H1 (cell line): Measurements from ENCODE around the gene COMT. TPM values are rescaled to one million over a fixed set of nuclear protein-coding genes. Genes with fewer than 3 reads are reported as not detected.

ENCODE experiments used
- CTCF ChIA-PET: fragments of 300-600 bp; sonication (Branson Sonifier 250); formaldehyde crosslinking; loops from one replicate; lab custom pipeline; 2021; ENCODE audit not compliant: partially characterized antibody; lab: Charles Lee
- POLR2A ChIA-PET: fragments of 300-600 bp; sonication (Branson Sonifier 250); formaldehyde crosslinking; loops from one replicate; lab custom pipeline; 2021; ENCODE audit warnings: inconsistent platforms; ENCODE audit not compliant: partially characterized antibody; lab: Charles Lee
- DNase-seq, 2 experiments: peaks; one replicate each; pipeline versions ENCODE4 v3.0.0 to v3.0.0-alpha.2; 2010 to 2022; ENCODE audit warnings: low spot score in 2 of 2, low read depth in 1 of 2, mixed read lengths in 1 of 2
- FAIRE-seq: peaks from 2 replicates; lab custom pipeline; 2011; peaks lifted over from hg19 to GRCh38; lab: Jason Lieb, UNC
- H2AFZ ChIP-seq: 2 replicates; pipeline ENCODE4 v1.8.1; 2012; ENCODE audit warnings: low read length, inconsistent platforms
- H2AK5ac ChIP-seq: 2 replicates; pipeline ENCODE4 v1.6.1; 2013; ENCODE audit warnings: low read depth, low read length
- H2BK120ac ChIP-seq: replicated peaks from 2 replicates; pipeline ENCODE3; 2013; ENCODE audit warnings: low read depth, low read length, inconsistent platforms
- H2BK12ac ChIP-seq: 2 replicates; pipeline ENCODE4 v1.6.1; 2013; ENCODE audit warnings: low read depth, low read length
- H2BK15ac ChIP-seq: 2 replicates; pipeline ENCODE4 v1.6.1; 2013; ENCODE audit warnings: low read length
- H2BK20ac ChIP-seq: 2 replicates; pipeline ENCODE4 v1.6.1; 2013; ENCODE audit warnings: low read length
- H2BK5ac ChIP-seq: 2 replicates; pipeline ENCODE4 v1.6.1; 2013; ENCODE audit warnings: low read depth, low read length
- H3K14ac ChIP-seq: 2 replicates; pipeline ENCODE4 v1.6.1; 2013; ENCODE audit warnings: inconsistent platforms; ENCODE audit not compliant: insufficient read length
- H3K18ac ChIP-seq: 2 replicates; pipeline ENCODE4 v1.6.1; 2013; ENCODE audit warnings: low read length; ENCODE audit errors: extremely low read depth
- H3K23ac ChIP-seq: 2 replicates; pipeline ENCODE4 v1.6.1; 2013; ENCODE audit warnings: inconsistent platforms; ENCODE audit not compliant: insufficient read length
- H3K23me2 ChIP-seq: 2 replicates; pipeline ENCODE4 v1.6.1; 2013; ENCODE audit warnings: low read depth, low read length
- H3K27ac ChIP-seq: 2 replicates; pipeline ENCODE4 v1.6.1; 2011; ENCODE audit warnings: low read depth, low read length, inconsistent platforms
- H3K27me3 ChIP-seq, 4 experiments: replicated peaks in 1 of 4; 1 replicate in 1 of 4; 2 replicates in 3 of 4; pipeline versions ENCODE4 v1.6.1 to v1.8.1; 2011 to 2013; ENCODE audit warnings: low read length in 3 of 4, mild to moderate bottlenecking in 3 of 4, inconsistent platforms in 2 of 4, mixed read lengths in 2 of 4, moderate library complexity in 1 of 4; ENCODE audit not compliant: control insufficient read depth in 3 of 4, insufficient read depth in 3 of 4; ENCODE audit errors: extremely low read depth in 1 of 4
- H3K36me3 ChIP-seq, 4 experiments: 2 replicates each; pipeline versions ENCODE4 v1.6.1 to v1.8.1; 2011 to 2013; ENCODE audit warnings: mild to moderate bottlenecking in 4 of 4, low read length in 3 of 4, moderate library complexity in 2 of 4, control low read depth in 1 of 4, inconsistent platforms in 1 of 4; ENCODE audit not compliant: insufficient read depth in 4 of 4, control insufficient read depth in 2 of 4
- H3K4ac ChIP-seq: replicated peaks from 2 replicates; pipeline ENCODE3; 2013; ENCODE audit warnings: low read length, low read depth, mixed read lengths, inconsistent platforms; ENCODE audit not compliant: insufficient read length
- H3K4me1 ChIP-seq, 4 experiments: replicated peaks in 1 of 4; 1 replicate in 1 of 4; 2 replicates in 3 of 4; pipeline versions ENCODE4 v1.6.1 to v1.8.1; 2011 to 2013; ENCODE audit warnings: low read length in 3 of 4, inconsistent platforms in 2 of 4, mixed read lengths in 1 of 4; ENCODE audit not compliant: insufficient read depth in 4 of 4, control insufficient read depth in 3 of 4
- H3K4me2 ChIP-seq, 2 experiments: 2 replicates each; pipeline versions ENCODE4 v1.6.1 to v1.8.1; 2011 to 2013; ENCODE audit warnings: low read depth in 2 of 2, low read length in 2 of 2, control low read depth in 1 of 2, inconsistent platforms in 1 of 2, mild to moderate bottlenecking in 1 of 2; ENCODE audit not compliant: insufficient read depth in 1 of 2
- H3K4me3 ChIP-seq, 4 experiments: fragments of 200-600, 300-600 bp in 1 of 4; sonication (generic), shearing (Covaris generic), sonication (Bioruptor Twin) in 1 of 4; 2 replicates each; pipeline versions ENCODE4 v1.5.1 to v1.8.1; 2011 to 2016; ENCODE audit warnings: low read length in 4 of 4, low read depth in 3 of 4, control low read depth in 2 of 4, inconsistent platforms in 2 of 4, mild to moderate bottlenecking in 2 of 4, mixed read lengths in 1 of 4, moderate library complexity in 1 of 4; ENCODE audit not compliant: insufficient read depth in 2 of 4; ENCODE audit errors: extremely low read depth in 1 of 4
- H3K56ac ChIP-seq: replicated peaks from 2 replicates; pipeline ENCODE3; 2013; ENCODE audit warnings: low read depth, mild to moderate bottlenecking, mixed read lengths, low read length, inconsistent platforms; ENCODE audit not compliant: insufficient read length
- H3K79me1 ChIP-seq: 2 replicates; pipeline ENCODE4 v1.6.1; 2013; ENCODE audit warnings: low read depth, low read length, control low read depth
- H3K79me2 ChIP-seq, 2 experiments: 2 replicates each; pipeline versions ENCODE4 v1.6.1 to v1.8.1; 2012 to 2013; ENCODE audit warnings: low read length in 2 of 2, mild to moderate bottlenecking in 2 of 2, inconsistent platforms in 1 of 2; ENCODE audit not compliant: insufficient read depth in 2 of 2, control insufficient read depth in 1 of 2
- H3K9ac ChIP-seq, 4 experiments: replicated peaks in 1 of 4; 1 replicate in 1 of 4; 2 replicates in 3 of 4; pipeline versions ENCODE4 v1.6.1 to v1.8.1; 2011 to 2013; ENCODE audit warnings: low read depth in 3 of 4, low read length in 3 of 4, control low read depth in 2 of 4, mild to moderate bottlenecking in 2 of 4, moderate library complexity in 2 of 4, inconsistent platforms in 1 of 4; ENCODE audit errors: extremely low read depth in 1 of 4
- H3K9me3 ChIP-seq, 2 experiments: 2 replicates each; pipeline versions ENCODE4 v1.6.1 to v1.8.1; 2012 to 2013; ENCODE audit warnings: mild to moderate bottlenecking in 2 of 2, moderate library complexity in 2 of 2, control low read depth in 1 of 2, inconsistent platforms in 1 of 2, low read depth in 1 of 2, low read length in 1 of 2, mixed read lengths in 1 of 2; ENCODE audit not compliant: insufficient read depth in 2 of 2
- H4K20me1 ChIP-seq, 2 experiments: replicated peaks in 1 of 2; 2 replicates each; pipeline versions ENCODE3 to v1.8.1; 2011 to 2013; ENCODE audit warnings: inconsistent platforms in 2 of 2, low read length in 2 of 2, mild to moderate bottlenecking in 1 of 2; ENCODE audit not compliant: insufficient read depth in 2 of 2, control insufficient read depth in 1 of 2
- H4K5ac ChIP-seq: 2 replicates; pipeline ENCODE4 v1.6.1; 2013; ENCODE audit warnings: low read length, low read depth, mixed read lengths, inconsistent platforms; ENCODE audit not compliant: insufficient read length
- H4K8ac ChIP-seq: 2 replicates; pipeline ENCODE4 v1.8.0; 2013; ENCODE audit warnings: mild to moderate bottlenecking, moderate library complexity, low read length, inconsistent platforms; ENCODE audit not compliant: insufficient read depth; ENCODE audit errors: extremely low read depth
- H4K91ac ChIP-seq: replicated peaks from 2 replicates; pipeline ENCODE3; 2013; ENCODE audit warnings: low read length, mixed read lengths, inconsistent platforms; ENCODE audit not compliant: insufficient read length
- ASH2L ChIP-seq: fragments of 200-600, 300-600 bp; sonication (generic); IDR thresholded peaks from one replicate; pipeline ENCODE4 v1.7.1; 2017; ENCODE audit warnings: low read length
- GTF2F1 ChIP-seq: IDR thresholded peaks from 2 replicates; pipeline ENCODE4 v1.6.1; 2012; ENCODE audit warnings: low read depth, low read length, improper control_type of control experiment, borderline replicate concordance
- TAF7 ChIP-seq: optimal IDR thresholded peaks from 2 replicates; pipeline ENCODE3; 2011; ENCODE audit warnings: low read depth, mild to moderate bottlenecking, inconsistent platforms, low read length, moderate library complexity, borderline replicate concordance
- WGBS, 2 experiments: shearing (Covaris generic) in 1 of 2; methylation state at CpG; one replicate each; pipeline versions ENCODE4 v1.1.6 to v1.1.7; 2013 to 2015; ENCODE audit warnings: low lambda C conversion rate in 2 of 2, mixed read lengths in 2 of 2, inconsistent platforms in 1 of 2, low coverage in 1 of 2, missing lambda C conversion rate in 1 of 2; ENCODE audit not compliant: insufficient replicate concordance in 2 of 2, insufficient coverage in 1 of 2, insufficient read length in 1 of 2; ENCODE audit errors: extremely low coverage in 1 of 2, missing lambda C conversion rate in 1 of 2; 5-methylcytosine and 5-hydroxymethylcytosine counted together
- polyA plus RNA-seq, 7 experiments: library from polyadenylated mRNA; depleted of rRNA in 3 of 7; stranded (reverse) in 5 of 7; unstranded in 2 of 7; fragments of >200 nt in 5 of 7; fragments of 200-250 nt in 2 of 7; gene quantifications; 1 replicate in 5 of 7; 2 replicates in 1 of 7; 4 replicates in 1 of 7; pipeline versions ENCODE4 v1.2.1 to v1.2.3, GENCODE V29; 2011 to 2013; ENCODE audit warnings: missing spikeins in 2 of 7, mixed read lengths in 2 of 7
- total RNA-seq: library from RNA; stranded (reverse); fragmentation: NEBNext Ultra II Directional; extraction: Animal tissue kit (Norgen Biotek cat#: 25700); gene quantifications from 2 replicates; pipeline ENCODE4 v1.2.1, GENCODE V29; 2021

The COMT gene
- total and polyA plus RNA-seq, 2 of the 8 experiments (the other 6 are each of a cell fraction or from before 2014, with no cell fraction given): 15.2 to 33.7 TPM

DNA sequence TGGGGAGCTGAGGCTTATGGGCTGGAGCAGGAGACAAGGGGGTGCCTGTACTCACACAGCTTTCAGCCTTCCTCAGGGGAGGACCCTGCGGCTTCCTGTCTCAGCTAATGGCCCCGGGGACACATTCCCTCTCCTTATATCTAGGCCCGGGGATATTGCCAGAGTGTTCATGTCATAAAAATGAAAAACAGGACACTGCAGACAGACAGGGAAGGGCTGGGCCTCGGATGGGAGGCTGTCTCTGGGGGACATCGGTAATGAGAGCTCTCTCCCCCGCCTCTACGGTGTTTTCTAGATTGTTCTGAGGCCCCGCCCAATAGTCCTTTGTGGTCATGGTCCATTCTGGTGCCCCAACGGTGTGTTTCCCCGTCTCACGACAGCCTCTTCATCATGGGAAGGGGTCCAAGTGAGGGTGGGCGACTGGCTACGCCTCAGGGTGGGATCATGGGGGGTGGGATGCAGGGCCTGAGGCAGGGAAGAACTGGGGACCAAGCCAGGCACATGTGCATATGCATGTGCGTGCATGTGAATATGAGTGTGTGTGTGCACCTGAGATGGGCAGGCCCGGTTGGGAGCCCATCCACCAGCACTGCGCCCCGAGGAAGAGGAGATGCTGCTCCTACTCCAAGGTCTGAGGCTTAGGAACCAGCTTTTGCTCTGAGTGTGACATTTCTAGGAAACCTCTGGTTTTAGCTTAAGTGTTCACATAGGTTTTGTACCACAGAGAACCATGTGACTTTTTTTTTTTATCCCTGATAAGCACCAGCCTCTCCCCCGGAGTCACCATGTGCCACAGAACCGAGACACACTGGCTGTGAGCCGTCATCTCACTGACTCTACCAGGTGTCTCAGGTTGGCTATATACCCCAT lies 69.8 kb downstream of the COMT start:
- Histone ChIP-seq H3K36me3 (no peaks in the 10 kb centered on the region), H3K56ac (no peak overlapping the region), H4K91ac (no peak overlapping the region), H3K4me2 (no peak overlapping the region), H2BK20ac (no peak overlapping the region), H2AK5ac (no peak overlapping the region), H3K79me2 (no peaks in the 10 kb centered on the region), H3K9ac (no peak overlapping the region), H3K27ac (no peak overlapping the region), H4K8ac (no peak overlapping the region), H3K4me3 (no peak overlapping the region), H3K9me3 (no peaks in the 10 kb centered on the region), H3K18ac (no peak overlapping the region), H3K14ac (no peak overlapping the region), H3K79me1 (peaks cover 3% of the 10 kb centered on the region; the same call in 1 of the 2 replicates), H4K20me1 (peaks cover 4 to 6% of the 10 kb centered on the region in 2 experiments), H3K27me3 (peaks cover 0 to 14% (median 10%) of the 10 kb centered on the region in 4 experiments; a peak in 5 of 7 replicates), H2BK120ac (no peak overlapping the region), H3K23me2 (peaks cover 4% of the 10 kb centered on the region), H2BK12ac (no peak overlapping the region), H3K23ac (no peak overlapping the region), H2BK5ac (no peak overlapping the region; the same call in 1 of the 2 replicates), H2AFZ (no peak overlapping the region), H3K4ac (no peak overlapping the region), H4K5ac (no peak overlapping the region), H3K4me1 (peaks cover 0 to 2% (median 0%) of the 10 kb centered on the region in 4 experiments; a peak in 2 of 7 replicates), H2BK15ac (no peak overlapping the region)
- 96% methylated on average over 18 of the region's 20 CpGs; no CpG with 5 or more reads in 1 of the 2 experiments for WGBS, 2 experiments
- ChIA-PET CTCF (interaction anchor here (0.7 to 10.7 kb wide), 7 partner anchors 13 to 222 kb away, joined by 3 to 369 read pairs (median 25); partner anchors contain the start of gene TANGO2), POLR2A (interaction anchor here (0.7 to 1.7 kb wide), 4 partner anchors 20 to 70 kb away, joined by 3 to 6 read pairs (median 4); no protein-coding TSS in a partner anchor)
- DNase-seq: no peak
- no peak for FAIRE-seq
- TF ChIP-seq ASH2L (no peak), GTF2F1 (no peak), TAF7 (no peak)
